ENCODE data around the gene UBA1.

The UBA1 gene

GRCh38 chrX:47201345-47201944 lies 7.8 kb downstream of the UBA1 start:
- Histone ChIP-seq H3K27ac (ENCODE audit: low read depth, low read length, poor library complexity, severe bottlenecking) (no peak overlapping the region), H3K9me3 (ENCODE audit: low read length) (no peaks in the 10 kb centered on the region), H3K4me1 (ENCODE audit: insufficient read depth, low read length, severe bottlenecking) (peaks cover 4% of the 10 kb centered on the region), H4K20me1 (ENCODE audit: insufficient read depth, low read length) (no peaks in the 10 kb centered on the region), H3K79me2 (ENCODE audit: insufficient read depth, low read length) (peaks cover 11% of the 10 kb centered on the region; the same call in 1 of the 2 replicates), H3K36me3 (ENCODE audit: insufficient read depth, low read length) (peaks cover 98% of the 10 kb centered on the region), H3K27me3 (ENCODE audit: insufficient read depth, low read length) (no peaks in the 10 kb centered on the region), H3K4me2 (ENCODE audit: low read length) (no peak overlapping the region), H3K4me3 (ENCODE audit: low read depth, low read length, poor library complexity, severe bottlenecking) (no peak overlapping the region), H3F3A (ENCODE audit: insufficient read depth, low read length) (no peaks in the 10 kb centered on the region), H2AFZ (ENCODE audit: low read length) (no peak overlapping the region), H3K9me2 (ENCODE audit: low read depth, low read length) (no peaks in the 10 kb centered on the region), H3K9ac (ENCODE audit: low read length) (no peak overlapping the region)
- TF ChIP-seq CTCF (IDR thresholded peaks at IDR 0.05; ENCODE audit: low read length) (no peak), EZH2 (IDR thresholded peaks at IDR 0.05; ENCODE audit: borderline replicate concordance, low read length) (no peak)

GRCh38 chrX:47202316-47202715 lies 8.7 kb downstream of the UBA1 start:
- H4K20me1 ChIP-seq (ENCODE audit: insufficient read depth, low read length) = no peaks in the 10 kb centered on the region
- no peak overlapping the region for H3K27ac ChIP-seq (ENCODE audit: low read depth, low read length, poor library complexity, severe bottlenecking)
- TF ChIP-seq EZH2 (IDR thresholded peaks at IDR 0.05; ENCODE audit: borderline replicate concordance, low read length) (no peak), CTCF (IDR thresholded peaks at IDR 0.05; ENCODE audit: low read length) (no peak)
- peaks cover 2% of the 10 kb centered on the region; the same call in 1 of the 2 replicates for H3K79me2 ChIP-seq (ENCODE audit: insufficient read depth, low read length)
- H3K9me3 ChIP-seq (ENCODE audit: low read length) = no peaks in the 10 kb centered on the region
- H2AFZ ChIP-seq (ENCODE audit: low read length) = no peak overlapping the region
- no peak overlapping the region for H3K4me3 ChIP-seq (ENCODE audit: low read depth, low read length, poor library complexity, severe bottlenecking)
- no peaks in the 10 kb centered on the region for H3K4me1 ChIP-seq (ENCODE audit: insufficient read depth, low read length, severe bottlenecking)
- no peaks in the 10 kb centered on the region for H3F3A ChIP-seq (ENCODE audit: insufficient read depth, low read length)
- H3K4me2 ChIP-seq (ENCODE audit: low read length) = no peak overlapping the region
- H3K36me3 ChIP-seq (ENCODE audit: insufficient read depth, low read length) = peaks cover 98% of the 10 kb centered on the region
- no peaks in the 10 kb centered on the region for H3K9me2 ChIP-seq (ENCODE audit: low read depth, low read length)
- H3K27me3 ChIP-seq (ENCODE audit: insufficient read depth, low read length) = no peaks in the 10 kb centered on the region
- no peak overlapping the region for H3K9ac ChIP-seq (ENCODE audit: low read length)

DNA sequence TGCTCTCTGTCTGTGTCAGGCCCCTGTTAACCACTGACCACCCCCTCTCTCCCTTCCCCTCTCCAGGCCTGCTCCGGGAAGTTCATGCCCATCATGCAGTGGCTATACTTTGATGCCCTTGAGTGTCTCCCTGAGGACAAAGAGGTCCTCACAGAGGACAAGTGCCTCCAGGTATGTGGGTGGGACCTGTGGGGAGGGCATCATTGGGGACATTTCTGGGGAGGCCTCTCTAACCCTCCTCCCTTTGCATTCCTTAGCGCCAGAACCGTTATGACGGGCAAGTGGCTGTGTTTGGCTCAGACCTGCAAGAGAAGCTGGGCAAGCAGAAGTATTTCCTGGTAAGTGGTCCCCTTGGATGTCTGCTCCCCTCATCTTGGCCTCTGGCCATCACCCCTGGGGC lies 9.2 kb downstream of the UBA1 start:
- no peak overlapping the region for H3K4me3 ChIP-seq (ENCODE audit: low read depth, low read length, poor library complexity, severe bottlenecking)
- no peaks in the 10 kb centered on the region for H3K9me2 ChIP-seq (ENCODE audit: low read depth, low read length)
- peaks cover 98% of the 10 kb centered on the region for H3K36me3 ChIP-seq (ENCODE audit: insufficient read depth, low read length)
- no peaks in the 10 kb centered on the region for H3K9me3 ChIP-seq (ENCODE audit: low read length)
- no peaks in the 10 kb centered on the region for H3K79me2 ChIP-seq (ENCODE audit: insufficient read depth, low read length)
- no peaks in the 10 kb centered on the region for H3K4me1 ChIP-seq (ENCODE audit: insufficient read depth, low read length, severe bottlenecking)
- no peak overlapping the region for H3K27ac ChIP-seq (ENCODE audit: low read depth, low read length, poor library complexity, severe bottlenecking)
- H3K9ac ChIP-seq (ENCODE audit: low read length) = no peak overlapping the region
- H2AFZ ChIP-seq (ENCODE audit: low read length) = no peak overlapping the region
- H3K27me3 ChIP-seq (ENCODE audit: insufficient read depth, low read length) = no peaks in the 10 kb centered on the region
- H3K4me2 ChIP-seq (ENCODE audit: low read length) = no peak overlapping the region
- TF ChIP-seq CTCF (IDR thresholded peaks at IDR 0.05; ENCODE audit: low read length) = no peak
- TF ChIP-seq EZH2 (IDR thresholded peaks at IDR 0.05; ENCODE audit: borderline replicate concordance, low read length) = no peak
- H4K20me1 ChIP-seq (ENCODE audit: insufficient read depth, low read length) = no peaks in the 10 kb centered on the region
- no peaks in the 10 kb centered on the region for H3F3A ChIP-seq (ENCODE audit: insufficient read depth, low read length)

All from OCI-LY1 (cell line).